ENCODE measurements around the gene CCNT1.

CCNT1 gene

GRCh38 chr12:48716493-48717251 is at the start of gene CCNT1:
Gene CCNT1, minus strand, starts transcription at chr12:48716707. Its CDS starts 32 bp downstream, at chr12:48716675.
- peaks cover 26% of the 10 kb centered on the region for H3K36me3 ChIP-seq (ENCODE audit: control insufficient read depth, insufficient read depth, low read length)
- H3K27ac ChIP-seq (ENCODE audit: low read depth, low read length) = peak within 1 kb of the TSS; percentile 89
- no peaks in the 10 kb centered on the region for H3K27me3 ChIP-seq (ENCODE audit: control insufficient read depth, insufficient read depth, low read length)
- peaks cover 3% of the 10 kb centered on the region; the same call in 1 of the 2 replicates for H3K4me1 ChIP-seq (ENCODE audit: control insufficient read depth, insufficient read depth, low read length)
- H3K9me3 ChIP-seq (ENCODE audit: control insufficient read depth, insufficient read depth, low read depth, low read length) = peaks cover 17% of the 10 kb centered on the region
- peak within 1 kb of the TSS; percentile 96 for H3K9ac ChIP-seq (ENCODE audit: low read length)
- peak within 1 kb of the TSS; percentile 88 for H3K4me3 ChIP-seq (ENCODE audit: low read depth, low read length)

- Histone ChIP-seq H3K4me3 (ENCODE audit: low read depth, low read length) (no peak overlapping the region), H3K9ac (ENCODE audit: low read length) (no peak overlapping the region)
Observed at GRCh38 chr12:48765753-48766162, 49.3 kb upstream of the CCNT1 start.

GRCh38 chr12:48764521-48764920 is 48.0 kb upstream of the CCNT1 start:
- Histone ChIP-seq H3K9me3 (ENCODE audit: control insufficient read depth, insufficient read depth, low read depth, low read length) (no peaks in the 10 kb centered on the region), H3K4me3 (ENCODE audit: low read depth, low read length) (no peak overlapping the region), H3K4me1 (ENCODE audit: control insufficient read depth, insufficient read depth, low read length) (peaks cover 15% of the 10 kb centered on the region), H3K36me3 (ENCODE audit: control insufficient read depth, insufficient read depth, low read length) (peaks cover 9% of the 10 kb centered on the region; the same call in 1 of the 2 replicates), H3K9ac (ENCODE audit: low read length) (no peak overlapping the region), H3K27me3 (ENCODE audit: control insufficient read depth, insufficient read depth, low read length) (no peaks in the 10 kb centered on the region), H3K27ac (ENCODE audit: low read depth, low read length) (no peak overlapping the region)

More at GRCh38 chr12:48765753-48766162, 49.3 kb upstream of the CCNT1 start:
- H3K36me3 ChIP-seq (ENCODE audit: control insufficient read depth, insufficient read depth, low read length) = peaks cover 15% of the 10 kb centered on the region
- no peaks in the 10 kb centered on the region for H3K27me3 ChIP-seq (ENCODE audit: control insufficient read depth, insufficient read depth, low read length)
- no peak overlapping the region for H3K27ac ChIP-seq (ENCODE audit: low read depth, low read length)
- peaks cover 15% of the 10 kb centered on the region for H3K4me1 ChIP-seq (ENCODE audit: control insufficient read depth, insufficient read depth, low read length)
- H3K9me3 ChIP-seq (ENCODE audit: control insufficient read depth, insufficient read depth, low read depth, low read length) = no peaks in the 10 kb centered on the region

- Histone ChIP-seq H3K9ac (ENCODE audit: low read length) (no peak overlapping the region), H3K36me3 (ENCODE audit: control insufficient read depth, insufficient read depth, low read length) (no peaks in the 10 kb centered on the region), H3K27ac (ENCODE audit: low read depth, low read length) (no peak overlapping the region), H3K4me1 (ENCODE audit: control insufficient read depth, insufficient read depth, low read length) (no peaks in the 10 kb centered on the region), H3K9me3 (ENCODE audit: control insufficient read depth, insufficient read depth, low read depth, low read length) (no peaks in the 10 kb centered on the region), H3K4me3 (ENCODE audit: low read depth, low read length) (no peak overlapping the region), H3K27me3 (ENCODE audit: control insufficient read depth, insufficient read depth, low read length) (no peaks in the 10 kb centered on the region)
Observed at GRCh38 chr12:48758737-48759136, 42.2 kb upstream of the CCNT1 start.

GRCh38 chr12:48758186-48758585 is 41.7 kb upstream of the CCNT1 start:
- Histone ChIP-seq H3K4me3 (ENCODE audit: low read depth, low read length) (no peak overlapping the region), H3K9ac (ENCODE audit: low read length) (no peak overlapping the region), H3K27ac (ENCODE audit: low read depth, low read length) (no peak overlapping the region), H3K27me3 (ENCODE audit: control insufficient read depth, insufficient read depth, low read length) (no peaks in the 10 kb centered on the region), H3K9me3 (ENCODE audit: control insufficient read depth, insufficient read depth, low read depth, low read length) (no peaks in the 10 kb centered on the region), H3K4me1 (ENCODE audit: control insufficient read depth, insufficient read depth, low read length) (no peaks in the 10 kb centered on the region), H3K36me3 (ENCODE audit: control insufficient read depth, insufficient read depth, low read length) (no peaks in the 10 kb centered on the region)

GRCh38 chr12:48750769-48751356 is 34.4 kb upstream of the CCNT1 start:
- Histone ChIP-seq H3K9ac (ENCODE audit: low read length) (no peak overlapping the region), H3K27me3 (ENCODE audit: control insufficient read depth, insufficient read depth, low read length) (no peaks in the 10 kb centered on the region), H3K27ac (ENCODE audit: low read depth, low read length) (no peak overlapping the region), H3K4me3 (ENCODE audit: low read depth, low read length) (no peak overlapping the region), H3K4me1 (ENCODE audit: control insufficient read depth, insufficient read depth, low read length) (no peaks in the 10 kb centered on the region), H3K36me3 (ENCODE audit: control insufficient read depth, insufficient read depth, low read length) (no peaks in the 10 kb centered on the region), H3K9me3 (ENCODE audit: control insufficient read depth, insufficient read depth, low read depth, low read length) (no peaks in the 10 kb centered on the region)

- Histone ChIP-seq H3K4me3 (ENCODE audit: low read depth, low read length) (no peak overlapping the region), H3K9ac (ENCODE audit: low read length) (no peak overlapping the region)
Observed at GRCh38 chr12:48750215-48750614, 33.7 kb upstream of the CCNT1 start.

GRCh38 chr12:48744251-48745008 is 27.9 kb upstream of the CCNT1 start:
- H3K4me3 ChIP-seq (ENCODE audit: low read depth, low read length) = no peak overlapping the region
- no peak overlapping the region for H3K9ac ChIP-seq (ENCODE audit: low read length)
- no peaks in the 10 kb centered on the region for H3K9me3 ChIP-seq (ENCODE audit: control insufficient read depth, insufficient read depth, low read depth, low read length)
- no peaks in the 10 kb centered on the region for H3K27me3 ChIP-seq (ENCODE audit: control insufficient read depth, insufficient read depth, low read length)
- H3K4me1 ChIP-seq (ENCODE audit: control insufficient read depth, insufficient read depth, low read length) = no peaks in the 10 kb centered on the region
- no peaks in the 10 kb centered on the region for H3K36me3 ChIP-seq (ENCODE audit: control insufficient read depth, insufficient read depth, low read length)
- H3K27ac ChIP-seq (ENCODE audit: low read depth, low read length) = no peak overlapping the region

More at GRCh38 chr12:48750215-48750614, 33.7 kb upstream of the CCNT1 start:
- Histone ChIP-seq H3K4me1 (ENCODE audit: control insufficient read depth, insufficient read depth, low read length) (no peaks in the 10 kb centered on the region), H3K27me3 (ENCODE audit: control insufficient read depth, insufficient read depth, low read length) (no peaks in the 10 kb centered on the region), H3K27ac (ENCODE audit: low read depth, low read length) (no peak overlapping the region), H3K36me3 (ENCODE audit: control insufficient read depth, insufficient read depth, low read length) (no peaks in the 10 kb centered on the region), H3K9me3 (ENCODE audit: control insufficient read depth, insufficient read depth, low read depth, low read length) (no peaks in the 10 kb centered on the region)

GRCh38 chr12:48739618-48740269 is 23.2 kb upstream of the CCNT1 start:
- Histone ChIP-seq H3K27ac (ENCODE audit: low read depth, low read length) (no peak overlapping the region), H3K27me3 (ENCODE audit: control insufficient read depth, insufficient read depth, low read length) (no peaks in the 10 kb centered on the region), H3K4me3 (ENCODE audit: low read depth, low read length) (no peak overlapping the region), H3K4me1 (ENCODE audit: control insufficient read depth, insufficient read depth, low read length) (no peaks in the 10 kb centered on the region), H3K36me3 (ENCODE audit: control insufficient read depth, insufficient read depth, low read length) (no peaks in the 10 kb centered on the region), H3K9ac (ENCODE audit: low read length) (no peak overlapping the region), H3K9me3 (ENCODE audit: control insufficient read depth, insufficient read depth, low read depth, low read length) (no peaks in the 10 kb centered on the region)

GRCh38 chr12:48736456-48736855 is 19.9 kb upstream of the CCNT1 start:
- Histone ChIP-seq H3K27ac (ENCODE audit: low read depth, low read length) (no peak overlapping the region), H3K9ac (ENCODE audit: low read length) (no peak overlapping the region), H3K27me3 (ENCODE audit: control insufficient read depth, insufficient read depth, low read length) (no peaks in the 10 kb centered on the region), H3K9me3 (ENCODE audit: control insufficient read depth, insufficient read depth, low read depth, low read length) (no peaks in the 10 kb centered on the region), H3K4me3 (ENCODE audit: low read depth, low read length) (no peak overlapping the region), H3K36me3 (ENCODE audit: control insufficient read depth, insufficient read depth, low read length) (no peaks in the 10 kb centered on the region), H3K4me1 (ENCODE audit: control insufficient read depth, insufficient read depth, low read length) (no peaks in the 10 kb centered on the region)

All from HUES6 (cell line).